ENCODE measurements around the gene CFAP52. TPM values are rescaled to one million over a fixed set of nuclear protein-coding genes. Genes with fewer than 3 reads are reported as not detected.

The CFAP52 gene
- total and polyA plus RNA-seq, 2 of the 8 experiments (the other 6 are each of a cell fraction or from before 2014, with no cell fraction given), result 0.11 TPM; not detected in 1

DNA sequence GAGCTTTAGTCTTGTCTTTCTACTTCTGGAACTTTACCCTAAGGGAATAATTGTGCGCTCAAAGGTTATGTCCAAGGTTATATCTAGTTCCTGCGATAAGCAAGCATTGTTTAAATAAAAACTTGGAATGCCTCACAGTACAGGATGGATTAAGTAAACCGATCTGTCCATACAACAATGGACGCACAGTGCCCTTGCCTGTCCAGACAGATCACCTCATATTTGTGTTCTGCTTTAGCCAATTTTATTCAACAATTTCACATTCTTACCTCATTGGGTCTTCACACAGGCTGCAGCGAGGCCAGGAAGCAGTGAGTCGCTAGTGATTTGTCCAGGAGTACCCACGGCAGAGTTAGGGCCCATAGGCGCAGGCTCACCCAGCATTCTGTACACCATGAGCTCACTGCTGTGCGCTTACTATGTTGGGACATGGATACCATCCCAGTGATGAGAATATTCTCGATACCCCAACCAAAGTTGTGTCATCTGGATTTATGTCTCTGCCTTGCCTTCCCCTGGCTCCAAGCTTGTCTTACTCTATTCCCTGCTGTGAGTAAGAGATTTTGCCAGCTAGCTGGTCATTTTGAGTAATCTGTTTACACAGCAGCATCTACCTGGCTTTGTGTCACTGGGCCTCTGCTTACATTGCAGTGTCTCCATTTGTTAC, 108.6 kb downstream of the CFAP52 start:
- no peak overlapping the region for H2BK15ac ChIP-seq (ENCODE audit: low read length)
- no peak overlapping the region for H3K4me2 ChIP-seq (ENCODE audit: insufficient read depth in 1 of 2, low read depth in 2 of 2, low read length in 2 of 2)
- no peak overlapping the region for H3K27ac ChIP-seq (ENCODE audit: low read depth, low read length)
- DNase-seq (ENCODE audit: low read depth in 1 of 2, low spot score in 2 of 2) (no peak), FAIRE-seq (no peak)
- no peak overlapping the region for H3K18ac ChIP-seq (ENCODE audit: extremely low read depth, low read length)
- H3K79me1 ChIP-seq (ENCODE audit: low read depth, low read length), result no peaks in the 10 kb centered on the region
- no peak overlapping the region for H2BK5ac ChIP-seq (ENCODE audit: low read depth, low read length)
- no peak overlapping the region for H3K9ac ChIP-seq (replicated peaks in 1 of 4; ENCODE audit: extremely low read depth in 1 of 4, low read depth in 3 of 4, low read length in 3 of 4)
- H3K27me3 ChIP-seq (replicated peaks in 1 of 4; ENCODE audit: control insufficient read depth in 3 of 4, extremely low read depth in 1 of 4, insufficient read depth in 3 of 4, low read length in 3 of 4), result no peaks in the 10 kb centered on the region
- H2BK12ac ChIP-seq (ENCODE audit: low read depth, low read length), result no peak overlapping the region
- no peak overlapping the region for H3K23ac ChIP-seq (ENCODE audit: insufficient read length)
- ChIA-PET POLR2A (ENCODE audit: partially characterized antibody) (no interaction called here), CTCF (ENCODE audit: partially characterized antibody) (interaction anchor here (0.6 to 2.3 kb wide), 3 partner anchors 9 to 108 kb away, joined by 3 to 12 read pairs (median 4); partner anchors contain the start of gene CFAP52)
- H4K91ac ChIP-seq (replicated peaks; ENCODE audit: insufficient read length, low read length), result no peak overlapping the region
- no peak overlapping the region for H2AFZ ChIP-seq (ENCODE audit: low read length)
- H3K56ac ChIP-seq (replicated peaks; ENCODE audit: insufficient read length, low read depth, low read length), result no peak overlapping the region
- H4K8ac ChIP-seq (ENCODE audit: extremely low read depth, insufficient read depth, low read length), result no peak overlapping the region
- H3K36me3 ChIP-seq (ENCODE audit: control insufficient read depth in 2 of 4, insufficient read depth in 4 of 4, low read length in 3 of 4), result peaks cover 0 to 10% (median 5%) of the 10 kb centered on the region in 4 experiments; a peak in 4 of 8 replicates
- WGBS, 2 experiments (ENCODE audit: extremely low coverage in 1 of 2, insufficient coverage in 1 of 2, insufficient read length in 1 of 2, insufficient replicate concordance in 2 of 2, low coverage in 1 of 2, low lambda C conversion rate in 2 of 2, missing lambda C conversion rate in 1 of 2), result 90% methylated on average over 10 of the region's 10 CpGs; no CpG with 5 or more reads in 1 of the 2 experiments
- H4K20me1 ChIP-seq (replicated peaks in 1 of 2; ENCODE audit: control insufficient read depth in 1 of 2, insufficient read depth in 2 of 2, low read length in 2 of 2), result no peaks in the 10 kb centered on the region
- no peaks in the 10 kb centered on the region for H3K4me1 ChIP-seq (replicated peaks in 1 of 4; ENCODE audit: control insufficient read depth in 3 of 4, insufficient read depth in 4 of 4, low read length in 3 of 4)
- H2BK120ac ChIP-seq (replicated peaks; ENCODE audit: low read depth, low read length), result no peak overlapping the region
- no peak overlapping the region for H3K4me3 ChIP-seq (ENCODE audit: extremely low read depth in 1 of 4, insufficient read depth in 2 of 4, low read depth in 3 of 4, low read length in 4 of 4)
- TF ChIP-seq GABPA (IDR thresholded peaks at IDR 0.05; ENCODE audit: borderline replicate concordance, insufficient read depth, low read length), result no peak
- H4K5ac ChIP-seq (ENCODE audit: insufficient read length, low read depth, low read length), result no peak overlapping the region
- H2BK20ac ChIP-seq (ENCODE audit: low read length), result no peak overlapping the region
- H2AK5ac ChIP-seq (ENCODE audit: low read depth, low read length), result no peak overlapping the region
- H3K23me2 ChIP-seq (ENCODE audit: low read depth, low read length), result no peaks in the 10 kb centered on the region
- no peak overlapping the region for H3K14ac ChIP-seq (ENCODE audit: insufficient read length)
- H3K9me3 ChIP-seq (ENCODE audit: insufficient read depth in 2 of 2, low read depth in 1 of 2, low read length in 1 of 2), result peaks cover 6% of the 10 kb centered on the region in 2 experiments; a peak in 3 of 4 replicates
- H3K79me2 ChIP-seq (ENCODE audit: control insufficient read depth in 1 of 2, insufficient read depth in 2 of 2, low read length in 2 of 2), result no peaks in the 10 kb centered on the region
- no peak overlapping the region for H3K4ac ChIP-seq (replicated peaks; ENCODE audit: insufficient read length, low read depth, low read length)

Other genes with a start within 250 kb of the CFAP52 start
- 42.5 and 44.0 TPM in 2 replicates for gene STX8, start 822 bp upstream of the CFAP52 start, total RNA-seq (2021; fragmentation: NEBNext Ultra II Directional; extraction: Animal tissue kit (Norgen Biotek cat#: 25700))
- 14.8 and 22.8 TPM in 2 replicates for gene STX8, start 822 bp upstream of the CFAP52 start, polyA plus RNA-seq (2011; rRNA removed)
- 6.9 and 7.2 TPM in 2 replicates for gene USP43, start 68.9 kb downstream of the CFAP52 start, total RNA-seq (2021; fragmentation: NEBNext Ultra II Directional; extraction: Animal tissue kit (Norgen Biotek cat#: 25700))
- gene USP43, start 68.9 kb downstream of the CFAP52 start, polyA plus RNA-seq (2011; rRNA removed), result 3.0 and 5.6 TPM in 2 replicates
- not detected in 2 replicates for gene DHRS7C, start 214.9 kb downstream of the CFAP52 start, total RNA-seq (2021; fragmentation: NEBNext Ultra II Directional; extraction: Animal tissue kit (Norgen Biotek cat#: 25700))
- gene DHRS7C, start 214.9 kb downstream of the CFAP52 start, polyA plus RNA-seq (2011; rRNA removed), result not detected in 2 replicates
- not detected in 2 replicates for gene GSG1L2, start 245.4 kb downstream of the CFAP52 start, total RNA-seq (2021; fragmentation: NEBNext Ultra II Directional; extraction: Animal tissue kit (Norgen Biotek cat#: 25700))
- not detected in 2 replicates for gene GSG1L2, start 245.4 kb downstream of the CFAP52 start, polyA plus RNA-seq (2011; rRNA removed)
- not detected in 2 replicates for gene GLP2R, start 249.3 kb downstream of the CFAP52 start, total RNA-seq (2021; fragmentation: NEBNext Ultra II Directional; extraction: Animal tissue kit (Norgen Biotek cat#: 25700))
- gene GLP2R, start 249.3 kb downstream of the CFAP52 start, polyA plus RNA-seq (2011; rRNA removed), result not detected in 2 replicates

Data from H1 (cell line).